Adrenal gland (tissue), 12 donors: ENCODE results near the gene THRSP. TPM values are rescaled to one million over a fixed set of nuclear protein-coding genes. Genes with fewer than 3 reads are reported as not detected.
"Not testable (repeated sequence)": the region's sequence is repeated elsewhere in the genome, so short reads cannot be mapped to it uniquely, and the experiment has no call there.

Experiments
- DNase-seq, 7 donors: peaks; one replicate each; pipeline ENCODE4 v3.0.0-alpha.2; 2019 to 2020
- H3K27ac ChIP-seq, 5 donors: fragments of 200-600 bp; sonication (generic) in 4 of 5; 1 replicate in 3 of 5; 2 replicates in 2 of 5; pipeline versions ENCODE4 v1.5.1 to v1.8.0; 2016 to 2020; ENCODE audit warnings: mild to moderate bottlenecking in 1 of 5
- H3K27me3 ChIP-seq: fragments of 200-600 bp; 2 replicates; pipeline ENCODE4 v1.8.0; 2021
- H3K36me3 ChIP-seq, 2 donors: fragments of 200-600 bp; replicated peaks in 1 of 2; 1 replicate in 1 of 2; 2 replicates in 1 of 2; pipeline versions ENCODE4 v1.5.1 to v1.8.0; 2018 to 2022
- H3K4me1 ChIP-seq, 2 donors: fragments of 200-600 bp; replicated peaks in 1 of 2; 1 replicate in 1 of 2; 2 replicates in 1 of 2; pipeline versions ENCODE4 v1.5.1 to v1.8.0; 2018 to 2021
- H3K4me3 ChIP-seq, 4 donors: fragments of 200-600 bp; sonication (generic) in 3 of 4; one replicate each; pipeline ENCODE4 v1.5.1; 2016 to 2018
- H3K9me3 ChIP-seq, 3 donors: fragments of 200-600 bp; sonication (generic) in 1 of 3; replicated peaks in 1 of 3; 1 replicate in 2 of 3; 2 replicates in 1 of 3; pipeline versions ENCODE4 v1.5.1 to v1.8.0; 2016 to 2021
- CTCF ChIP-seq, 6 experiments: fragments of 450-650 bp in 4 of 6; fragments of 200-600 bp in 2 of 6; sonication (generic) in 1 of 6; IDR thresholded peaks; 1 replicate in 5 of 6; 2 replicates in 1 of 6; pipeline versions ENCODE4 v1.5.1 to v1.8.0; 2016 to 2021; ENCODE audit warnings: antibody characterized with exemption in 6 of 6, mild to moderate bottlenecking in 2 of 6, moderate library complexity in 1 of 6
- POLR2A ChIP-seq, 2 donors: fragments of 450-650 bp; IDR thresholded peaks; one replicate each; pipeline ENCODE4 v1.6.1; 2017; ENCODE audit warnings: antibody characterized with exemption in 2 of 2, mild to moderate bottlenecking in 2 of 2, moderate library complexity in 1 of 2
- WGBS, 4 donors: extraction: QIAGEN DNeasy Blood & Tissue Kit in 2 of 4; methylation state at CpG; one replicate each; pipeline versions ENCODE4 v1.1.5 to v1.1.7; 2013 to 2017; 5-methylcytosine and 5-hydroxymethylcytosine counted together
- intact Hi-C, 2 donors: fragments of 100-400 bp; cut with DNase I; formaldehyde crosslinking; loops; one replicate each; pipeline versions ENCODE4 v1.14.1 to v1.15.0; 2022 to 2023
- polyA plus RNA-seq, 3 donors: library from polyadenylated mRNA; stranded (reverse); fragments of 200-250 nt in 2 of 3; fragments of 350-450 nt in 1 of 3; fragmentation: Illumina TruSeq in 1 of 3; extraction: RNeasy Lipid Tissue Mini Kit (QIAGEN cat#74804) in 1 of 3; gene quantifications; one replicate each; pipeline ENCODE4 v1.2.3, GENCODE V29; 2013 to 2014
- total RNA-seq, 9 donors: library from RNA; depleted of rRNA in 4 of 9; stranded (reverse); fragments of >200 nt in 4 of 9; fragments of 120-200 nt in 1 of 9; fragmentation: NEBNext Ultra II Directional in 1 of 9; extraction: Animal tissue kit (Norgen Biotek cat#: 25700) in 1 of 9; gene quantifications; one replicate each; pipeline versions ENCODE4 v1.1.0 to v1.2.4, GENCODE V29; 2013 to 2023
- donor health status: healthy with polysubstance abuse.
- donor health status: Bipolar disorder and iron deficiency.
- donor health status: DM: yes; HTN: yes; CAD: no.
- donor health status: DM: no; HTN: no; CAD: no.
- donor health status: DM: no; HTN: no; CAD: no.
- donor health status: DM: yes; HTN: yes; CAD: no.

THRSP gene
- total and polyA plus RNA-seq, 12 donors = 0.22 to 64.5 (median 1.3) TPM; not detected in 1

DNA sequence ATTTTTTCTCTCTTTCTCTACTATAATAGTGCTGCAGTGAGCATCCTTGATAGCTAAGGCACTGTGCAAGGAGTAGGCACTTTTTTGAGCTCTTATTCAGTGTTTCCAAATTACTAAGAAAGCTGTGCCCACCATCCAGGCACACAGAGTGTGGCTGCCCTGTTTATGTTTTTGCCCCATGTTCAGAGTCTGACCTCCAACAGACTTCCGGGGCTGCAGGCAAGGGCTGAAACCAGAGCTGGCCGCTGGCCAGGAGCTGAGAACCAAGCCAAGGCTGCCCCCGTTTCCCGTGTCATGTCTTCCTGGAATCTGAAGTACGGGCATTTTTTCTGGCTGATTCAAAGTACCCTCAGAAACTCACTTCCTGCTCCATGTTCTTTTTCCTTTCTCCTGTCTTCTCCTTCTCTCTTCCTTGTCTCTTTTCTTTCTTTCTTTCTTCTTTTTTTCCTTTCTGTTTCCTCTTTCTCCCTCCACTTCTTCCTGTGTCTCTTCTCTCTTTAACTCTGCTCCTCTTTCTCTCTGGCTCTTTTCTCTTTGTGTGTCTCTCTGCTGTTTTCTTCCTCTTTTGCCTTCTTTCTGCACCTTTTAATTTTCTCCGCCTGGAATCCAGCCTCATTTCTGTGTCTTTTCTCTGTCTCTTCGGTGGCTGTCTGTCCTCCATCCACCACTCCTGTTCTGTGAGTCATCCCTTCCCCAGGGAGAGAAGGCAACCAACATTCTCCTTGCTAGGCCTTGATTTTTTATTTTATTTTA, 23.6 kb upstream of the THRSP start:
- Histone ChIP-seq H3K36me3 (no peaks in the 10 kb centered on the region), H3K4me3 (peak overlapping the region in 1 of 4 donors; percentile 18), H3K9me3 (no peaks in the 10 kb centered on the region), H3K27me3 (no peaks in the 10 kb centered on the region), H3K4me1 (peaks cover 16 to 24% of the 10 kb centered on the region in 2 donors), H3K27ac (peak overlapping the region; percentile 77 to 92 (median 85))
- 9 to 14% (median 12%) methylated on average over 7 of the region's 7 CpGs for WGBS, 4 donors
- DNase-seq = peak; percentile 78 to 92 (median 91)
- peak in 1 of 2 donors; percentile 40 for TF ChIP-seq POLR2A (IDR thresholded peaks at IDR 0.05)
- TF ChIP-seq CTCF (IDR thresholded peaks at IDR 0.05) = no peak
- intact Hi-C loops = loop anchor here in 1 of 2 donors (5.0 kb wide), 1 partner anchor 38 kb away; no protein-coding TSS in a partner anchor

DNA sequence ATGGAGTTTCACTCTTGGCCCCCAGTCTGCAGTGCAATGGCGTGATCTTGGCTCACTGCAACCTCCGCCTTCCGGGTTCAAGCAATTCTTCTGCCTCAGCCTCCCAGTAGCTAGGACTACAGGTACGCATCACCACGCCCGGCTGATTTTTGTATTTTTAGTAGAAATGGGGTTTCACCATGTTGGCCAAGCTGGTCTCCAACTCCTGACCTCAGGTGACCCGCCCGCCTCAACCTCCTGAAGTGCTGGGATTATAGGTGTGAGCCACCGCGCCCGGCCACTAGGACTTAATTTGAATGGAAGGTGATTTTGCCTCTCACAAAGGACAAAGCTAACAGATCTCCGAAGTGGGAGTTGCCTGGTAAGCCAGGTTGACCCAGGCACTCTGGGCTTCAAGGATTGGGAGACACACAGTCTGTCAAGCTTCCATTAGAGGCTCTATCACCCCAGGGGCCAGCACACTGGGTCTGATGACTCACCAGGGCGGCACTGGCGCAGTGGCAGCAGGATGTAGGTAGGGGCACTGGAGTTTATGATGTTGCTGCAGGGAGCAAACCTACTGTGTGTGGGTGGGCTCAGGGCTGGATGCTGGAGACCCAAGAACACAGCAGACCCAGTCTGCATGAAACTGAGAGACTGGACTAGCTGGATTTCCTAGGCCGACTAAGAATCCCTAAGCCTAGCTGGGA, 22.8 kb upstream of the THRSP start:
- Histone ChIP-seq H3K4me1 (peaks cover 24 to 31% of the 10 kb centered on the region in 2 donors), H3K36me3 (no peaks in the 10 kb centered on the region), H3K27me3 (no peaks in the 10 kb centered on the region), H3K4me3 (no peak overlapping the region), H3K9me3 (no peaks in the 10 kb centered on the region), H3K27ac (peak overlapping the region; percentile 77 to 92 (median 85))
- WGBS, 4 donors = 74 to 89% (median 84%) methylated on average over 7 to 15 of the region's 15 CpGs
- TF ChIP-seq POLR2A (IDR thresholded peaks at IDR 0.05) (no peak), CTCF (IDR thresholded peaks at IDR 0.05) (no peak)
- intact Hi-C loops = loop anchor here in 1 of 2 donors (5.0 kb wide), 1 partner anchor 39 kb away; no protein-coding TSS in a partner anchor
- no peak for DNase-seq

DNA sequence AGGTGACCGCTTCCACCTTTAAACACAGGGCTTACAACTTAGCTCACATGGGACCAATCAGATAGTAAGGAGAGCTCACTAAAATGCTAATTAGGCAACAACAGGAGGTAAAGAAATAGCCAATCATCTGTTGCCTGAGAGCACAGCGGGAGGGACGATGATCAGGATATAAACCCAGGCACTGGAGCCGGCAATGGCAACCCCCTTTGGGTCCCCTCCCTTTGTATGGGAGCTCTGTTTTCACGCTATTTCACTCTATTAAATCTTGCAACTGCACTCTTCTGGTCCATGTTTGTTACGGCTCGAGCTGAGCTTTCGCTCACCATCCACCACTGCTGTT, 22.3 kb upstream of the THRSP start:
- intact Hi-C loops = loop anchor here in 1 of 2 donors (5.0 kb wide), 1 partner anchor 39 kb away; no protein-coding TSS in a partner anchor
- H3K4me3 ChIP-seq, H3K36me3 ChIP-seq, H3K27me3 ChIP-seq, DNase-seq, H3K9me3 ChIP-seq: not testable (repeated sequence)
- 91 to 97% (median 96%) methylated on average over 8 of the region's 8 CpGs for WGBS, 4 donors
- Histone ChIP-seq H3K4me1 (peaks cover 25 to 33% of the 10 kb centered on the region in 2 donors), H3K27ac (peak overlapping the region in 1 of 5 donors; percentile 92)

GRCh38 chr11:78041843-78042440, 21.7 kb upstream of the THRSP start:
- Histone ChIP-seq H3K9me3 (no peaks in the 10 kb centered on the region), H3K36me3 (no peaks in the 10 kb centered on the region), H3K4me3 (no peak overlapping the region), H3K4me1 (peaks cover 25 to 37% of the 10 kb centered on the region in 2 donors), H3K27me3 (no peaks in the 10 kb centered on the region), H3K27ac (no peak overlapping the region)
- no peak for DNase-seq
- intact Hi-C loops = loop anchor here in 1 of 2 donors (5.0 kb wide), 1 partner anchor 40 kb away; no protein-coding TSS in a partner anchor
- TF ChIP-seq POLR2A (IDR thresholded peaks at IDR 0.05) (no peak), CTCF (IDR thresholded peaks at IDR 0.05) (no peak)
- 92 to 96% (median 95%) methylated on average over 14 of the region's 14 CpGs for WGBS, 4 donors
